Fibroblast of skin of right biceps (primary cell): ENCODE data around the gene HIVEP3.
A peak's percentile ranks its signal among the peaks of the same experiment; 100 is the strongest.

Experiments
- DNase-seq: peaks from one replicate; pipeline ENCODE4 v3.0.0-alpha.2; 2013

The HIVEP3 gene

DNA sequence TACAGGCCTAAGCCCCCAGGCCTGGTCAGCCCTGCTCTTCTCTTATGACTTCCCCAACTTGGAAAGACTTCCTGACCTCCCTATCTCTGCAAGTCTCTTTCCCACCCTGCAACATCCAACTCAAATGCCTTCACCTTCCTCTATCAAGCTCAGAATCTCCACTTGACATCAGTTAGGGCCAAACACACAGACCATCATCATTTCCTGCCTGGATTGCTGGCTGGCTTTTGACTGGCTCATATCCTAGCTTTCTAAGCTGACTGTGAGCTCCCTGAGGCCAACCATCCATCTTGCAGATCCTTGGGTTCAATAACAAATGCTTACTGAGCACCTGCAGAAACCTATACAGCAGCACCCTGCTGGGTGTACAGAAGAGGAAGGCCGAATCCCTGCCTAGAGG lies 296.9 kb downstream of the HIVEP3 start:
- DNase-seq: no peak

DNA sequence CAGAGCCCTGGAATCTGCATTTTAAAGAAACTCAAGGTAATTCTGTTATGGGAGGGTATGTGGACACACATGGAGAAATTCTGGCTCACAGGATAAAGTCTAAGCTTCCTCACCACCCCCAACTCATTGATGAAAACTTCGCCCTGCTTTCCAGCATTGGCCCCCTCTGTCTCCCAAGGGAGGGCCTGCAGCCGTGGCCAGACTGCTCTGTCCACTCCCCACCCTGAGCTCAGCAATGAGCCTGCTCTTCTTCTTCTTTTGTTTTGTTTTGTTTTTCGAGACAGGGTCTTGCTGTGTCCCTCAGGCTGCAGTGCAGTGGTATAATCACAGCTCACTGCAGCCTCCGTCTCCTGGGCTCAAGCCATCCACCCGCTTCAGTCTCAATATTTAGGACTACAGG lies 297.5 kb downstream of the HIVEP3 start:
- DNase-seq: no peak

DNA sequence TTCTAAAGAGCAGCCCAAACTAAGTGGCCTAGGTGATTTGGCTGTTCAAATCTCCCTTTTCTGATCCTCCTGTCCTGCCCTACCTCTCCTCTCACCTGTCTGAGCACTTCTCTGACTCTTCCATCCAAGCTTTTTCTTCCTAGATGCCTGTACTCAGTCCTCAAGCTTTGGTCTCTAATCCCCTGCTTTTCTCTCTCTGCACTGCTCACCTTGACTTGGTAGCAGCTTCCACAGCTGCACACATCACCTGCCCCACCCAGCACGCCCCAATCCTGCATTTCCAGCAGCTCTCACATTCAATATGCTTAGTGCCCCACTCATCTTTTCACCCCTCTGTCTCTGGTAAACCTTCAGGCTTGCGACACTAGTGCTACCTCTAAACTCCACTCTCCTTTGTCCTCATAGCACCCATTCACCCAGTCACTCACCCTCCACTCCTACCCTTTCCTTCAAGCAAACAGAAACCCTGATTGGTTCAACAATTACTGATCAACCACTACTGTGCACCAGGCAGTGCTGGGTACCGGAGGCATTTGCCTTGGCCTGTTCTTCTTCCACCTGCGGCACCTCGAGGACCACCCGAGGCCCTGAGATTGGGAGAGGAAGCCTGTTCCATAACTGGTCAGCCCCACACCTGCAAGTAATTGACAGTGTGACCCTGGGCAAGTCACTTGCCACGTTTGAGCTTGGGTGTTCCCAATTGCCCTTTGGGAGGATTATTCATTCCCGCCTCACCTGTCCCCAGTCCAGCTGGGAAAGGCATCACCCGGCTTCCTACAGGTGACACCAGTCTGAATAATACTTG lies 298.2 kb downstream of the HIVEP3 start:
- DNase-seq: no peak

DNA sequence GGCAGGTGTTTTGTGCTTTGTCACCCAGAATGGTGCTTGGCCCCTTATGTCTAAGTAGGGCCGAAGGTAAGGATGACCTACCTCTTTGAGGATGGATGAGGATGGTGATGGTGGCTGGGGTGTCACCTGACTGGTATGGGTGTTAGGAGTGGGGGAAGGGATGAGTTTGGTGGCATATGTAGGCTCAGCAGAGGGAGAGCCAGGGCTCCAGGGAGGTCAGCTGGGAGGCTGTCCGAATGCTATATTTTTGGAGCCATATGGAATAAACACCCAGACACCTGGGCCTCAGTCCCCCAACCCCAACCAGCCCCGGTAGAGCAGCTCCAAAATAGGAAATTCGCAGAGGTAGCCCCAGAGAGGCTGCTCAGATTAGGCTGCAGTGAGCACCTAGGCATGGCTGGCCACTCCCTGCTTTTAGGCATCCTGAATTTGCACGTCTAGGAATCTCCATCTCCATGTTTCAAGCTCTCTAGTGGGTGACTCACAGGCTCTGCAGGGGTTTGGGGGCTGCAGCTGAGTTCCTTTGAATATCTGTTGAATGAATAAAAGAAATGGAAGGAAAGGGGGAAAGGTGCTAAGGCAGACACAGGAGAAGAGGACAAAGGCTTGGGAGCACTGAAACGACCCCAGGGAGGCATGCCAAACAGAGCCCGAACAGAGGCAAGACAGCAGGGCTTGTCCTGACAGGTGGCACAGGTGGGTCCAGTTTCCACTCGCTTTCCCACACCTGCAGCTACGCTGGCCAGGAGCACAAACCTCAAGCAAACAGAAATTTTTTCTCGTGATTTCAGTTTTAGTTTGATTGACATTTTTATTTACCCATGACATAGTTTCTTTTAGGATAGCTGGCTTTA lies 299.0 kb downstream of the HIVEP3 start:
- peak; percentile 61 for DNase-seq

DNA sequence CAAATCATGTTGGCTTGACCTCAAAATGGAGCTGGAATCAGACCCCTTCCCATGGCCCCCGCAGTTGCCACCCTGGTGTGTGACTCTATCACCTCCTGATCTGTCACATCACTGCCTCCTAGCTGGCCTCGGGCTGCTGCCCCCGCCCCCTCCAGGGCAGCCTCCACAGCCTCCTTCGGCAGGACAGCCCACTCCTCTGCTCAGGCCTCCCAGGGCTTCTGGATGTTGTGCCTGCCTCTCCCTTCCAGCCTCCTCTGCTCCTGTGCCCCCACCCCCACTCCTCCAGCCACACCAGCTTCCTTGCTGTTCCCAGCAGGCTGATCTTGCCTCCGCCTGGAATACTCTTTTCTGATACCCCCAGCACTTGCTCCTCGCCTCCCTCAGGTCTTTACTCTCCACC lies 299.9 kb downstream of the HIVEP3 start:
- DNase-seq: no peak

DNA sequence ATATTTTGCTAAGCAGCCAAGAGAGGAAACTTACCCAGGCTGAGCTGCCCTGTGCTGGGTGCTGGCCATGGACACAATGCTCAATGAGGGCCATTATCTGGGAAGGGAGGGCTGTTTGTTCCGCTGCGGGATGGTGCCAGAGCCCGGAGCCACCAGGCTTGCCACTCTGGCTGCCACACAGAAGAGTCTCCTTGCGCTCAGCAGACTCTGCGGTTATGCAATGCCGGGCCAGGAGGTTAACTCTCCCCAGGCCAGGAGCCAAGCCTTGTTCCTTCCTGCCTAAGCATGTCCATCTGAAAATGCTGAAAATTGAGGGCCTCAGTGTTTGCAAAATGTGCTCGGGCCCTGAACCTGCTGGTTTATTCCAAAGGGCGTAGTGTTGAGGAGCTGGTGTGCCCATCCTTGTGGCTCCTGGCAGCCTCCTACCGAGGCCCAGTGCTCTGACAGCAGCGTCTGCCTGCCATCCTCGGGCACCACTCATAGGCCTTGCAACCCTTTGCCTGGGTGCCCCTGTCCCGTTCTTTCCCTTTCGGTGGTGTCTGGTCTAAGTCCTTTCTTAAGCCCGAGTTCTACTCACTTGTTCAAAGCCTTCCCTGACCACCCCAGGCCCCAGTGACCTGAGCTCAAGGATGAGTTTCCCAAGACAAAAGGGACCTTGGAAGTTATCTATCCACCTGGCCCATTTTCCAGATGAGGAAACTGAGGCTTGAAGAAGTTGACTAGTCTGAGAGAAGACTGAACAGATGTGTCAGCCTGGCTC lies 300.5 kb downstream of the HIVEP3 start:
- DNase-seq: no peak

DNA sequence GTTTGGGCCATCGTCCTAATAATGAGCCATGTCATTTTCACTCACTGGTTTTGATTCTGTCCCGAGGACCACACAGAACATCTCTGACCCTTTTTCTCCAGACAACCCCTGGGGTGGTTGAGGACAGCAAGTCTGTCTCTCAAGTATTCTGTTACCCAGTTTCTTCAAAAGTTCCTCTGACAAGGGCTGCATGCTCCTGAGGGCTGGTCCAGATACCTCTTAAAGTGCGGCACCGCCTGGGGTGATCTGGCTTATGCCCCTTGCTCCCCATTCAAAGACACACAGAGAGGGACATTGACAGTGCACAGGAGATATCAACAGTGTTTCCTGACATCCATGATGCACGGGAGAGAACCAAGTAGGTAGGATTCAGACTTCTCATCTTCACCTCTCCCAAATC lies 301.4 kb downstream of the HIVEP3 start:
- no peak for DNase-seq

DNA sequence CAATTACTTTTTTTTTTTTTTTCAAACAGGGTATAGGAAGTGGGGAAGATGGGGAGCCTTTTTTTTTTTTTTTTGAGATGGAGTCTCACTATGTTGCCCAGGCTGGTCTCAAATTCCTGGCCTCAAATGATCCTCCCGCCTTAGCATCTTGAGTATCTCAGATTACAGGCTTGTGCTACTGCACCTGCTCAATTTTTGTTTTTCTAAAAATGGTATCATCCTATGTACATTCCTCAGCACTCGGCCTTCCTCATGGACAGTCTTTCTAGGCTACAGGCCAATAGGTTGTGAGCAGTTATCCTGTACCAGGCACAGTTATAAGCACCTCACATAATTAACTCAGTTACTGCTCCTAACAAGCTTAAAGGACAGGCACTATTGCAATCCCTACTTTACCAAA lies 302.2 kb downstream of the HIVEP3 start:
- DNase-seq: no peak

DNA sequence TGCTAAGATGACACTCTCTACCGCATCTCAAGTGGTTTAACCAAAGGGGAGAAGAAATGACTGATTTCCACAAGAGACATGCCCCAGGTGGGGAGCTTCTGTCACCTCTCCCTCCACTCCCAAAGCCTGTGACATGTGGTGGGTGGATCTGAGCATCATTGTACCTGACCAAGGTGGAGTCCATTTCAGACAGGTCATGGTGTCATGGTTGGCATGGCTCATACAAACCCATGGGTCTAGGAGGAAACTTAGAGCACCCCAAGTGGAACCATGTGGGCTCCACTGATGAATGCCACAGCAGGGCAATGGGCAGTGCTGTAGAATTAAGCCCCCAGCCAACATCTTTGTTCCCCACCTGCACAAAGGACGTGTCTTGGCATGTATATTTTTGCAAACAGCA lies 302.7 kb downstream of the HIVEP3 start:
- no peak for DNase-seq

DNA sequence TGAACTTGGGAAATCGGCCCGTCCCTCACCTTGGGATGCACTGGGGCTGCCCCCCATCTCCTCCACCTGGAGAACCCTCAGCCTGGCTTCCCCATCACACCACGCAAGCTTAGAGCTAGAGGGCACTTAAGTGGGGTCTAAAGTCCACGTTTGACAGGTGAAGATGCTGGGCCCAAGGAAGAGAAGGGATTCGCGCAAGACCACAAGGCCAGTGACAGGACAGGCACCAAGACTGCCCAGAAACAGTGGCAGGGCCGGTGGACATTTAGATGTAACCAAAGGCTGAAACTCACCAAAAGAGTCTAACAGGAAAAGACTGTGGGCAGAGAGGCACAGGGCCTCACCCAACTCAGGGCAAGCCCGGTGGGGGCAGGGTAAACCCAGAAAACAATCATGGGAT lies 303.4 kb downstream of the HIVEP3 start:
- DNase-seq: no peak

DNA sequence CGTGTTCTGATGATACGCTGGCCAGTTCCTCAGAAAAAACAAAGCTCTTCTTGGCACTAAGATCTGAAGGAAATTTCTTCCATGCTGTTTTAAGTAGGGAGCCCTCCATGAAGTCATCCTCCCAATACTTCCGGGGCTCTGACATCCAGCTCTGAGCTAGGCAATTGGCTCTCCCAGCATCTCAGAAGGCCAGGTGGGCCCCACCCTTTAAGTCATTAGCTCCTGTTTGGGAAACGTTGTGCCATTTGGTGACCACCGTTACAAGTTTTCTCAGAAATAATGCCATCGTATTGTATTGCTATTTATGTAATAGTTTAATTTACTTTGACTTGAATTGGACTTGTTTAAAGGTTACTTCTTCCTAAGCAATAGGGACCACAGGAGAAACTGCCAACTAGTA lies 303.9 kb downstream of the HIVEP3 start:
- no peak for DNase-seq

DNA sequence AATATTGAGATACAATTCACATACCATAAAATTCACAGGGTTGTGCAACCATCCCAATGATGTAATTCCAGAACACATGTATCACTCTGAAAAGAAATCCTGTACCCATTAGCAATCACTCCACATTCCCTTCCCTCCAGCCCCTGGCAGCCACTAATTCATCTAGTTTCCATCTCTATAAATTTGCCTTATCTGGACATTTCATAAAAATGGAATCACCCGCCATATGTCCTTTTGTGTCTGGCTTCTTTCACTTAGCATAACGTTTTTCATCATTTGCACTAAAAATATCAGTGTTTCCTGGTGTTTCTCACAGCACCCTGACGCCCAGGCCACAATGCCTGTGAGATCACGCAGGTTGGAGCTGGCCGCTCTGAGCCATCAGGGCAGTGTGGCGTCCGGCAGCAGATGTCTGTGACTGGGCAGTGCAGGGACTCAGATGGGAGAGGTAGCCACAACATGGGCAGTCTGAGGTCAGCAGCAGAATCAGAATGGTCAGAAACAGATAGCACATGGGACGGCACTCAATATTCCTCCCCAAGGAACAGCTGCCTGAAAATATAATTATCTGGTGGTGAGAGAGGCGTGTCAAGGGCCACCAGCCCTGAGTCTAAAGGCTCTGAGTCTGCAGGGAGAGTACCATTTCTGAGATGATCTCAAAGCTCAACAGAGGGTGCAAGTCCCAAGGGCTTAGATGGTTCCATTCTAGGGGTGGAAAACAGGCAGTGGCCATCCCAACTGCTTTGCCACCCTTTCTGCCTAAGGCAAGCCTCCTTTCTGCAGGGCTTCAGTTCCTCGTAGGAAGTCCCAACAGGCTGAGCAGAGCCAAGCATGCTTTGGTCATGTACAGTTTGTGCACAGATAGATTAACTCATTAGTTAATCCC lies 304.8 kb downstream of the HIVEP3 start:
- DNase-seq: peak; percentile 89

DNA sequence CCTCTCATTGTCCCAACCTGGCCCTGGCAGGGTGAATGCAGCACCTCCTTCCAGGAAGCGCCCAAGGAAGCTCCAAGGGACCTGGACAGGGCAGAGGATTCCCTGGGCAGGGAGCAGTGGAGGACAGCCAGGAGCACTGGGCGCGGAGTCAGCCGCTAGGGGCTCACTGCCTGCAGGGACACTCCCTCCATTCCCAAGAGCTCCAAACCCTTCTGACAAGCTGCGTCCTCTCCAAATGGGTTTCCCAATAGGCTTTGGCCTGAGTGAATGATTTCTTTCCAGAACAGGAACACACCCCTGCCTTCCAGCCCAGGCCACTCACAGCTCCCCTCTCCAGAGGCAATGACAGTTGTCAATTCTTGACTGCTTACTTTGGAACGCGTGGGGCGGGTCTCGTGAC lies 305.8 kb downstream of the HIVEP3 start:
- no peak for DNase-seq

DNA sequence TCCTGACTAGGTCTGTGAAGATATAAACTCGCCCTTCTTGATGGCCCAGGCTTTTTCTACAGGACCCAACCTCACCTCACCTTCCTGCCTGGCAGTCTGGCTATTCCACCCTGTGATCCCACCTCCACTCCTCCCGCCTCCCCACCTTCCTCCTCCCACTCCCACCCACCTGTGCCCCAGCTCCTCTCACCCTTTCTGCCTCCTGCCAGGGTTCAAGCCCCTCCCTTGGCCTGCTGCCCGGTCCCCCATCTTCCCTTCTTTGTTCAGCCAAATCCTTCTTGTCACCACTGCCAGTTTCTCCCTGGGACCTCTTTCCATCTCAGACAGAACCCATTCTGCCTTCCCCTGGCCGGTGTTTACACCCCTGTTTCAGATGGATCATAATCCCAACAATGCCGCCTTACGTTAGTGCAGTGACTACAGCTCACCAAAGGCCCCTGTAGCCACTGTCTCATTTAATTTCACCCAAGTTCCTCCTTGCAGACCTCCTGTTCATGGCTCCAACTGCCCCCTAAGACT lies 306.7 kb downstream of the HIVEP3 start:
- no peak for DNase-seq

DNA sequence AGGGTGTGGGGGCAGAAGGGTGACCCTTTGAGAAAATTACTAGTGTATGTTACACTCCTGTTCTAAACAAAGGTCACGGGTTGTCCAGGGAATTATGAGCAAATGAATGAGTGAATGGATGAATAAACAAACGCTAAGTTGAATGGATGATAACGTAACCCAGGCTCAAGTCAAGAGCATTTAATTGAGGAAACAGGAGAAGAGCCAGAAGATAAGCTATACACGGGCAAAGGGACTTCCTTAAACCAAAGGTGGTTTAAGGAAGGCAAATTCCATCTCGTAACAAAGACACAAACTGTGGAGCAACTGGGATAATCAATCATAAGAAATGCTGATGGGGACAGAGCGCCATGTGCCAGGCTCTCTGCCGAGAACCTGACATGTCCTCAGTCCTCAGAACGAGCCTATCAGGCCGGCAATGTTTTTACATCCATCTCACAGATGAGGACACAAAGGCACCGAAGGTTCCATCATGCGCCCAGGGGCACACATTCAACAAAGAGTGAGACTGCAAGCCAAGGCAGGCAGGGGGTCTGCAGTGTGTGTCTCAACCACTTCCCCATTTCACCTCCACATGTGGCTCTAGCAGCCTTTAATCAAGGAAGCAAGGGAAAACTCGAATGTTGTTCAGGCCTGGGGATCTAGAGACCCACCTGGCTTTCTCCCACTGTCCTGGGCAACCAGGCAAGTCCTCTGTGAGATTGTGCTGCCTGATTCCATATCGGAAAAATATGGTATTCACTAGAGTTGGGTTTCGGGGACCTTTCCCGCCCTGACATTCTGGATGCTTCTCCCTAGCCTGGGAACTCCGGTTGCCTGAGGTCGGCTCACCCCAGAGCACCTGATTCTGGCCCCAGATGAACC lies 307.4 kb downstream of the HIVEP3 start:
- no peak for DNase-seq

DNA sequence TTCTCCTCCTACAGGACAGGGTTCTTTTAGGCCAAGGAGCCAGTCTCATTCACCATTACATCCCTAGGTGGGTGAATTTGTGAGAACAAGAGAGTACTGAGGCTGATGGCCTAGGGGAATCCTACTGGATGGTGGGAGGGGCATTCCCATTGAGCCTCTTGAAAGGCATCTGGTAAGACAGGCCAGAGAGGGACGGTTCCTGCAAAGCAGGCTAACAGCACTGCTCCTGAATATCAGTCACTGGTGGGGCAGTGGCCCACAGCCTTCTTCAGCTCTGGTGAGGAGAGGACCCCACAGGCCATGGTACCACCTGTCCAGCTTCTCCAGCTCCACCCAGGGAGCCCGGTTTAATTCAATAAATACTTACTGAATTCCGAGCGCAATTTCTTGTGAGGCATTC lies 308.4 kb downstream of the HIVEP3 start:
- no peak for DNase-seq

DNA sequence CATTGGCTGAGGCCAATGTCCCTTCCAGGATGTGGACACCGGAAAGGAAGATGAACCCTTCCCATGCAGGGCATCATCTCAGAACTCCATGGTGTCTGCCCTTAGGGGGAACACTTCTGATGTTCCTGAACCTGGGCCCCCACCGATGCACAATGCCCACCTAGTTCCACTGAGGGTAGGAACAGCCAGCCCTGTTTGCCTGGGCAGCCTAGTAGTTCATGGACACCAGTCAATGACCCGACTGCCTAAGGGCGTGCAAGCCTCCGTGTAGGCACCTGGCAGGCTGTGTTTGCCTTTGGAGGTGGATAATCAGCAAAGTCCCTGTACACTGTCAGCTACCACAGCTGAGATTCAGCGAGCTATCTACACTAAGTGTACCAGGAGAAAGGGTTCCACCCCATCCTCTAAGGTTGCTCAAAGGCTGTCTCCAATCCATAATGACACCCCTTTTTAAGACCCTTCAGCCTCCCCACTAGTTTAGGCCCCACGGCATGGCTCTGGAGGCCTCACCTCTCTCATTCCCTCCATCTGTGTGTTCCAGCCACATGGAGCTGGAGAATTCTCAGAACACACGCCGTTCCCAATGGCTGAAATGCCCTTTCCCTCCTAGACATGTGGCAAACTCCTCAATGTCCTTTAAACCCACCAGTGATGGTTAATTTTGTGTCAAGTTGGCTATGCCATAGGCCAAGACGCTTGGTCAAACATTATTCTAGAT lies 309.4 kb downstream of the HIVEP3 start:
- no peak for DNase-seq

DNA sequence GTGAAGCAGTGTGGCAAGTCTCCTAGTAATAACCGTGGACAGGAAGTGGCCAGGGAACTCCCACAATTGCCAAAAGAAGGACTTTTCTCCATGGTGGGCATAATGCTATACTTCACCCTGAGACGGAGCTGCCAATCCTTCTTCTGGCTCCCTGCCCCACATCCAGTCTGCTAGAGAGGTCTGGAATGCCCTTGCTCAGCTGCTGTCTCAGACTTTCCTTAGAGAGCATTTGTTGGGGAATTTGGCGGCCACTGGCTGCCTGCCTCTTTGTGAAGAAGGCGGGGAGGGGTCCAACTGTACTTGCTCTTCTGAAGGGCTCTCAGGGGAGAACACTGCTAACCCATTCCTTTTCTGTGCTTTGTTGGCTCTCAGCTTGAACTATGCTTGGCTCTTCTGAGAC lies 310.5 kb downstream of the HIVEP3 start:
- peak; percentile 79 for DNase-seq

DNA sequence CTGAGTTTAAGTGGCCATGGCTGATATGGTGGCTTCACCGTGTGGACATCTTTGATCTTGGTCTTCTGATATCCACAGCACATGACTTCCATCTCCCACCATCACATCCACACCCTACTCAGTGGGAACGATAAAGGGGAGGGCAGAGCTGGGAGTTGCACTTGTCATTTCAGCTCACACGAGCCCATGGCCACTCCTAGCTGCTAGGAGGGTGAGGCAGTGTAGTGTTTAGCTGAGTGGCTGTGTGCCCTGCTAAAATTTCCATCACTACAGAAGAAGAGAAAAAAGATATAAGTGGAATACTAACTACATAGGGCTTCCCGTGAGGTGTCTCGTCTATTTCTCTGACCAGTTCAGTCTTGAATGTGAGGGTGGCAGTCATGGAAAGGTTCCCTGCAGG lies 310.9 kb downstream of the HIVEP3 start:
- DNase-seq: no peak

DNA sequence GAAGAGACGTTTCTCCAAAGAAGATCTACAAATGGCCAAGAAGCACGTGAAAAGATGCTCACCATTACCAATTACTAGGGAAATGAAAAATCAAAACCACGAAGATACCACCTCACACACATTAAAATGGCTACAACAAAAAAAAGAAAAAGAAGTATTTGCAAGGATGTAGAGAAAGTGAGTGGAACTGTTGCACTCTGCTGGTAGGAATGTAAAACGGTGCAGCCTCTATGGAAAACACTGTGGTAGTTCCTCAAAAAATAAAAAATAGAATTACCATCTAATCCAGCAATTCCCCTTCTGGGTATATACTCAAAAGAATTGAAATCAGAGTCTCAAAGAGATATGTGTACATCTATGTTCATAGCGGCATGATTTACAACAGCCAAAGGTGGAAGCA lies 318.8 kb downstream of the HIVEP3 start:
- DNase-seq: peak; percentile 41

DNA sequence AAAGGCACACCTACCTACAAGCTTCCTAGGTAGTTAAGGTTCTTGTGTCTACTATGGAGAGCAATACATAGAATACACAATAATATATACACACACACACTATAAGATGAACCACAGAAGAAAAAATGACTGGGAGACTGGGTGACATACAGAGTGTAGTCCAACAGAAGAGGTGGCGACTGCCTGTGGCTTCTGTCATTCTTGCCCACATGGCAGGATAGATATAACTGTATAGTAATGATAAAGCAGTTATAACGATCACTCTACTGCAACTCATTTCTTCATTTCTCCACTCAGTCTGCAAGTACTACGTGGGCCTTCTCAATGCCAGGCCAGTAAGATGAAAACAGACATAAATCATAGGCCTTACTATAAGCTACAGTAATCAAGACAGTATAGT lies 320.4 kb downstream of the HIVEP3 start:
- DNase-seq: no peak
